ENCODE measurements around the gene FAM241A. TPM values are rescaled to one million over a fixed set of nuclear protein-coding genes. Genes with fewer than 3 reads are reported as not detected.

FAM241A gene
- total and polyA plus RNA-seq, 2 of the 13 experiments (the other 11 are each of a cell fraction or from before 2014, with no cell fraction given): 0.61 to 0.69 TPM

DNA sequence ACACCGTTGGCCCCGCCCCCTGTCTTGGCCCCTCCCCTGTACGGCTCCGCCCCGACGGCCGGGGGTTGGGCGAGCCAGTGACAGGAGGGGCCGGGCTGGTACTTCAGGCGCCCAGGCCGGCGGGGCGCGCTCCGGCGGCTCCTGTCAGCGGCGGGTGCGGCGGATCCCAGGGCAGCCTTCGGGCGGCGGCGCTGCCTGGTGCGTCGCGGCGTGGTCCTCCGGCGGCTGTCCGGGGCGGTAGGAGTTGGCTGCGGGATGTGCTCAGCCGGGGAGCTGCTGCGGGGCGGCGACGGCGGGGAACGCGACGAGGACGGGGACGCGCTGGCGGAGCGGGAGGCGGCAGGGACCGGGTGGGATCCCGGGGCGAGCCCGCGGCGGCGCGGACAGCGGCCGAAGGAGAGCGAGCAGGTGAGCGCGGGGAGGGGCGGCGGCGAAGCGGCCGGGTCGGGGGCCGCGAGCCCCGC lies at the start of gene FAM241A (continued):
- no peak for TF ChIP-seq ZNF747 (CRISPR knock-in tag; IDR thresholded peaks at IDR 0.05; ENCODE audit: borderline replicate concordance)
- TF ChIP-seq ZFP37 (CRISPR knock-in tag; IDR thresholded peaks at IDR 0.05; ENCODE audit: borderline replicate concordance): no peak
- TF ChIP-seq, protein P1, sequence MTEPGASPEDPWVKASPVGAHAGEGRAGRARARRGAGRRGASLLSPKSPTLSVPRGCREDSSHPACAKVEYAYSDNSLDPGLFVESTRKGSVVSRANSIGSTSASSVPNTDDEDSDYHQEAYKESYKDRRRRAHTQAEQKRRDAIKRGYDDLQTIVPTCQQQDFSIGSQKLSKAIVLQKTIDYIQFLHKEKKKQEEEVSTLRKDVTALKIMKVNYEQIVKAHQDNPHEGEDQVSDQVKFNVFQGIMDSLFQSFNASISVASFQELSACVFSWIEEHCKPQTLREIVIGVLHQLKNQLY (CRISPR knock-in tag; IDR thresholded peaks at IDR 0.05): no peak
- no peak for TF ChIP-seq YEATS2 (CRISPR knock-in tag; IDR thresholded peaks at IDR 0.05; ENCODE audit: borderline replicate concordance)
- peak; percentile 16; the same call in 1 of the 2 replicates for TF ChIP-seq TGIF2 (CRISPR knock-in tag; IDR thresholded peaks at IDR 0.05)
- peak; percentile 18; the same call in 1 of the 2 replicates for TF ChIP-seq ZNF547 (CRISPR knock-in tag; IDR thresholded peaks at IDR 0.05)
- TF ChIP-seq, protein P2, sequence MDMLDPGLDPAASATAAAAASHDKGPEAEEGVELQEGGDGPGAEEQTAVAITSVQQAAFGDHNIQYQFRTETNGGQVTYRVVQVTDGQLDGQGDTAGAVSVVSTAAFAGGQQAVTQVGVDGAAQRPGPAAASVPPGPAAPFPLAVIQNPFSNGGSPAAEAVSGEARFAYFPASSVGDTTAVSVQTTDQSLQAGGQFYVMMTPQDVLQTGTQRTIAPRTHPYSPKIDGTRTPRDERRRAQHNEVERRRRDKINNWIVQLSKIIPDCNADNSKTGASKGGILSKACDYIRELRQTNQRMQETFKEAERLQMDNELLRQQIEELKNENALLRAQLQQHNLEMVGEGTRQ (IDR thresholded peaks at IDR 0.05; ENCODE audit: low read depth, low read length): no peak
- TF ChIP-seq, protein P2 (CRISPR knock-in tag; IDR thresholded peaks at IDR 0.05; ENCODE audit: borderline replicate concordance): no peak
- 0 out of 2 replicates have a peak, but pooled peaks have one; percentile 23 for TF ChIP-seq KLF6 (CRISPR knock-in tag; IDR thresholded peaks at IDR 0.05)
- TF ChIP-seq RBFOX2 (IDR thresholded peaks at IDR 0.05; ENCODE audit: low read depth, low read length): peak; percentile 69
- peak; percentile 67; the same call in 1 of the 2 replicates for TF ChIP-seq ZSCAN31 (CRISPR knock-in tag; IDR thresholded peaks at IDR 0.05; ENCODE audit: low read depth)
- TF ChIP-seq HDAC1 (CRISPR knock-in tag; IDR thresholded peaks at IDR 0.05): peak; percentile 66; the same call in 1 of the 2 replicates
- TF ChIP-seq ATRX (CRISPR knock-in tag; IDR thresholded peaks at IDR 0.05; ENCODE audit: borderline replicate concordance): no peak
- no peak for TF ChIP-seq IRF2 (CRISPR knock-in tag; IDR thresholded peaks at IDR 0.05)
- no peak for TF ChIP-seq STAT5B (CRISPR knock-in tag; IDR thresholded peaks at IDR 0.05)
- no peak for TF ChIP-seq RARA (CRISPR knock-in tag; IDR thresholded peaks at IDR 0.05)
- peak; percentile 59 for TF ChIP-seq SPEN (CRISPR knock-in tag; IDR thresholded peaks at IDR 0.05; ENCODE audit: low read depth)
- TF ChIP-seq PHF8 (CRISPR knock-in tag; IDR thresholded peaks at IDR 0.05): peak; percentile 53
- TF ChIP-seq ZNF446 (CRISPR knock-in tag; IDR thresholded peaks at IDR 0.05): no peak
- TF ChIP-seq ZNF878 (CRISPR knock-in tag; IDR thresholded peaks at IDR 0.05): no peak
- no peak for TF ChIP-seq CERS6 (CRISPR knock-in tag; IDR thresholded peaks at IDR 0.05)
- no peak for TF ChIP-seq XBP1 (CRISPR knock-in tag; IDR thresholded peaks at IDR 0.05)
- TF ChIP-seq ISX (CRISPR knock-in tag; conservative IDR thresholded peaks at IDR 0.05): no peak
- TF ChIP-seq, protein P3, sequence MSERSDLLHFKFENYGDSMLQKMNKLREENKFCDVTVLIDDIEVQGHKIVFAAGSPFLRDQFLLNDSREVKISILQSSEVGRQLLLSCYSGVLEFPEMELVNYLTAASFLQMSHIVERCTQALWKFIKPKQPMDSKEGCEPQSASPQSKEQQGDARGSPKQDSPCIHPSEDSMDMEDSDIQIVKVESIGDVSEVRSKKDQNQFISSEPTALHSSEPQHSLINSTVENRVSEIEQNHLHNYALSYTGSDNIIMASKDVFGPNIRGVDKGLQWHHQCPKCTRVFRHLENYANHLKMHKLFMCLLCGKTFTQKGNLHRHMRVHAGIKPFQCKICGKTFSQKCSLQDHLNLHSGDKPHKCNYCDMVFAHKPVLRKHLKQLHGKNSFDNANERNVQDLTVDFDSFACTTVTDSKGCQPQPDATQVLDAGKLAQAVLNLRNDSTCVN (CRISPR knock-in tag; IDR thresholded peaks at IDR 0.05; ENCODE audit: borderline replicate concordance): no peak

Measured in HepG2 (cell line).